Esophagus muscularis mucosa (tissue), 3 donors: ENCODE results near the gene MYCBPAP.

Experiments used
- POLR2A ChIP-seq: fragments of 450-650 bp; IDR thresholded peaks from one replicate; pipeline ENCODE4 v1.6.1; 2017; ENCODE audit warnings: antibody characterized with exemption, moderate library complexity, mild to moderate bottlenecking, low read depth
- POLR2AphosphoS5 ChIP-seq, 2 donors: sonication (generic); formaldehyde crosslinking; IDR thresholded peaks; one replicate each; pipeline ENCODE4 v1.6.1; 2017; ENCODE audit warnings: antibody characterized with exemption in 2 of 2
- TF ChIP-seq, protein P1 (sequence below), 3 experiments: fragments of 200-600 bp in 2 of 3; fragments of 450-650 bp in 1 of 3; sonication (generic) in 2 of 3; IDR thresholded peaks; one replicate each; pipeline ENCODE4 v1.5.1; 2017 to 2019; ENCODE audit warnings: antibody characterized with exemption in 3 of 3, mild to moderate bottlenecking in 2 of 3, moderate library complexity in 1 of 3

DNA sequence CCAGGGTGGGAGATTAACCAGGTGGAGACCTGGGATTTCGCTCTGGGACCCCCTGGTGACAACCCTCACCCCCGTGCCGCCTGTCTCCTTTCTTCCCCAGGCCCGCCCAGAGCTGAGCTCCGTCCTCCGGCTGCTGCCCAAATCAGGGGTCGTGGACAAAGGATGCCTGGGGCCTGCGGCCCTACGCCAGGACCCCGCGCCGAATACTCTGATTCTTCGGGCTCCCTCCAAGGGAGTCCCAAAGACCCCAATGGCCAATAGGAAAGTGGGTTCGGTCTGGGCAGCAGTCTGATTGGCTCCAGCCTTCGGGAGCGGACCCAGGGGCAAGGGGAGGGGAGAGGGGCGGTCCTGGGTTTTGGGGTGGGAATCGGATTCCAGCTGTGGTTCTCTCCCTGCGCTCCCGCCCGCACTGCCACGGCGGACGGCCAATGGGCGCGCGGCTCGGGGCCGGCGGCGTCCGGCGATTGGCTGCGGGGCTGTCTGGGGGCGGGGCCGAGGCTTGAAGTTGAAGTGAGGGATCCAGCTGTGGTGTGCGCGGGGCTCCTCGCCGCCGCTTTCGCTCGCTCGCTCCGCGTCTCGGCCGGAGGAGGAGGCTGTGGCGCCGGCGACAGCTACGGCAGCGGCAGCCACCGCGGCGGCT, 52.1 kb downstream of the MYCBPAP start, which contains the start of gene CACNA1G:
- TF ChIP-seq POLR2AphosphoS5 (IDR thresholded peaks at IDR 0.05) (peak in 1 of 2 donors; percentile 39), POLR2A (no peak)
- TF ChIP-seq, protein P1, sequence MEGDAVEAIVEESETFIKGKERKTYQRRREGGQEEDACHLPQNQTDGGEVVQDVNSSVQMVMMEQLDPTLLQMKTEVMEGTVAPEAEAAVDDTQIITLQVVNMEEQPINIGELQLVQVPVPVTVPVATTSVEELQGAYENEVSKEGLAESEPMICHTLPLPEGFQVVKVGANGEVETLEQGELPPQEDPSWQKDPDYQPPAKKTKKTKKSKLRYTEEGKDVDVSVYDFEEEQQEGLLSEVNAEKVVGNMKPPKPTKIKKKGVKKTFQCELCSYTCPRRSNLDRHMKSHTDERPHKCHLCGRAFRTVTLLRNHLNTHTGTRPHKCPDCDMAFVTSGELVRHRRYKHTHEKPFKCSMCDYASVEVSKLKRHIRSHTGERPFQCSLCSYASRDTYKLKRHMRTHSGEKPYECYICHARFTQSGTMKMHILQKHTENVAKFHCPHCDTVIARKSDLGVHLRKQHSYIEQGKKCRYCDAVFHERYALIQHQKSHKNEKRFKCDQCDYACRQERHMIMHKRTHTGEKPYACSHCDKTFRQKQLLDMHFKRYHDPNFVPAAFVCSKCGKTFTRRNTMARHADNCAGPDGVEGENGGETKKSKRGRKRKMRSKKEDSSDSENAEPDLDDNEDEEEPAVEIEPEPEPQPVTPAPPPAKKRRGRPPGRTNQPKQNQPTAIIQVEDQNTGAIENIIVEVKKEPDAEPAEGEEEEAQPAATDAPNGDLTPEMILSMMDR (IDR thresholded peaks at IDR 0.05): no peak
